ENCODE measurements around the gene KLHL5.

KLHL5 gene

GRCh38 chr4:39039108-39039507 lies 22.9 kb upstream of the KLHL5 start:
- no peak overlapping the region for H3K4me3 ChIP-seq
- H3K4me1 ChIP-seq, result peaks cover 46 to 64% (median 54%) of the 10 kb centered on the region in 10 experiments
- H3K4me2 ChIP-seq, result no peak overlapping the region
- no peaks in the 10 kb centered on the region for H3K27me3 ChIP-seq
- no peak overlapping the region for H3K9ac ChIP-seq
- H3K36me3 ChIP-seq, result no peaks in the 10 kb centered on the region
- H3K9me3 ChIP-seq (replicated peaks in 1 of 11), result no peaks in the 10 kb centered on the region
- no peak for TF ChIP-seq Cebpa-rat (IDR thresholded peaks at IDR 0.05)
- no peak overlapping the region for H3K27ac ChIP-seq
- no peaks in the 10 kb centered on the region for H4K20me1 ChIP-seq

DNA sequence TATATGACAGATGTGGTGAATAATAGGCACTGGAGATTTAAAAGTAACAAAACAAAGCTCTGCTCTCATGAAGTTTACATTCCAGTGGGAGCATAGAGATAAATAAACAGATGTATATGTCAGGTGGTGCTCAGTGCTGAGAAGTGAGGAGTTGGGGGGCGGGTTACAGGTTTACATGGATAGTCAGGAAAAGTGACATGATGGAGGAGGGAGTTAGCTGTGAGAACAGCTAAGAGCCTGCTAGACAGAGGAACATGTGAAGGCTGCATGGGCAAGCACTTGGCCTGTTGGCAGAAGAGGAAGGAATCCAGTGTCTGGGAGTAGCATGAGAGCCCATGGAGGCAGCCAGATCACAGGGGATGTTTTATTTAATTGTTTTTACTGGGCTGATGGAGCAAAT lies 19.7 kb upstream of the KLHL5 start:
- no peak for TF ChIP-seq Cebpa-rat (IDR thresholded peaks at IDR 0.05)
- Histone ChIP-seq H3K27me3 (no peaks in the 10 kb centered on the region), H3K9ac (no peak overlapping the region), H4K20me1 (peaks cover 0 to 13% (median 0%) of the 10 kb centered on the region in 11 experiments; a peak in 10 of 22 replicates), H3K4me2 (peak overlapping the region in 10 of 11 experiments; percentile 77 to 94 (median 86); a peak in 16 of 22 replicates), H3K9me3 (replicated peaks in 1 of 11) (no peaks in the 10 kb centered on the region), H3K4me1 (peaks cover 37 to 51% (median 44%) of the 10 kb centered on the region in 10 experiments), H3K4me3 (no peak overlapping the region), H3K27ac (0 out of 22 replicates have a peak overlapping the region, but pooled peaks of 1 of the 11 experiments have one; percentile 93), H3K36me3 (no peaks in the 10 kb centered on the region)

- no peak for TF ChIP-seq Cebpa-rat (IDR thresholded peaks at IDR 0.05)
- H3K4me2 ChIP-seq, result peak overlapping the region; percentile 77 to 94 (median 86)
- H3K27ac ChIP-seq, result peak overlapping the region; percentile 80 to 94 (median 87); a peak in 21 of 22 replicates
- H3K36me3 ChIP-seq, result no peaks in the 10 kb centered on the region
- peak overlapping the region; percentile 86 to 96 (median 90) for H3K9ac ChIP-seq
- peaks cover 0 to 20% (median 0%) of the 10 kb centered on the region in 11 experiments; a peak in 10 of 22 replicates for H4K20me1 ChIP-seq
- H3K9me3 ChIP-seq (replicated peaks in 1 of 11), result no peaks in the 10 kb centered on the region
- H3K4me1 ChIP-seq, result peaks cover 30 to 51% (median 42%) of the 10 kb centered on the region in 10 experiments
- peak overlapping the region; percentile 66 to 88 (median 82) for H3K4me3 ChIP-seq
- H3K27me3 ChIP-seq, result no peaks in the 10 kb centered on the region
Observed at GRCh38 chr4:39043058-39043860, 18.8 kb upstream of the KLHL5 start.

DNA sequence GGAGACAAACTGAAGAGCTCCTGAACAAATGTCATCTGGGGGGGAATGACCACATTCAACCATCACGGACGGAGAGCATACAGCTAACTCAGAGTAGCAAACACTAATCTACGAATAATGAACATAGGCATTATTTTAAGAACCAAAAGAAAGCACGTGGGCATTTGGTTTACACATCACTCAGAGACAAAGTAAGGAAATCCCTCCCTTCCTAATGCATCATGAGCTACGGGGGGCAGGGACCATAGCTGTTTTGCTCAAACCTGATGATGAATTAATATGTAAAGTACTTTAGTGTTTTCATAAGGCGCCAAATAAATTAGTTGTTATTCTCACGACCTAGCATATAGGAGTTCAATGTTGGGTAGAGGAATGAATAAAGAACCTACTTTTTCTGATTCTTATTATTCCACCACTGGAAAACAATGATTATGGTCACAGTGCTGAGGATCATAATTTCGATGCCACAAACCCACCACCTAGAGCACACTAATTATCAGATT lies 18.1 kb upstream of the KLHL5 start:
- Histone ChIP-seq H3K27me3 (no peaks in the 10 kb centered on the region), H3K9ac (peak overlapping the region; percentile 86 to 96 (median 90)), H3K36me3 (no peaks in the 10 kb centered on the region), H3K27ac (peak overlapping the region; percentile 80 to 94 (median 87)), H3K4me1 (peaks cover 27 to 52% (median 46%) of the 10 kb centered on the region in 10 experiments), H3K9me3 (replicated peaks in 1 of 11) (no peaks in the 10 kb centered on the region), H4K20me1 (peaks cover 0 to 25% (median 0%) of the 10 kb centered on the region in 11 experiments; a peak in 11 of 22 replicates), H3K4me2 (peak overlapping the region; percentile 77 to 94 (median 86)), H3K4me3 (peak overlapping the region; percentile 66 to 88 (median 82))
- TF ChIP-seq Cebpa-rat (IDR thresholded peaks at IDR 0.05), result no peak

GRCh38 chr4:39044364-39044955 lies 17.6 kb upstream of the KLHL5 start:
- Histone ChIP-seq H4K20me1 (peaks cover 0 to 31% (median 4%) of the 10 kb centered on the region in 11 experiments; a peak in 12 of 22 replicates), H3K27ac (peak overlapping the region; percentile 80 to 94 (median 87))
- no peak for TF ChIP-seq Cebpa-rat (IDR thresholded peaks at IDR 0.05)

GRCh38 chr4:39044956-39045826 lies 16.8 kb upstream of the KLHL5 start:
- Histone ChIP-seq H4K20me1 (peaks cover 0 to 35% (median 7%) of the 10 kb centered on the region in 11 experiments; a peak in 12 of 22 replicates), H3K4me2 (peak overlapping the region; percentile 69 to 91 (median 84)), H3K27me3 (no peaks in the 10 kb centered on the region), H3K4me3 (peak overlapping the region; percentile 66 to 88 (median 82)), H3K9ac (peak overlapping the region; percentile 86 to 96 (median 90)), H3K4me1 (peaks cover 27 to 52% (median 46%) of the 10 kb centered on the region in 10 experiments), H3K27ac (peak overlapping the region; percentile 80 to 94 (median 87)), H3K9me3 (replicated peaks in 1 of 11) (no peaks in the 10 kb centered on the region), H3K36me3 (no peaks in the 10 kb centered on the region)
- no peak for TF ChIP-seq Cebpa-rat (IDR thresholded peaks at IDR 0.05)

More at GRCh38 chr4:39044364-39044955, 17.6 kb upstream of the KLHL5 start:
- Histone ChIP-seq H3K9me3 (replicated peaks in 1 of 11) (no peaks in the 10 kb centered on the region), H3K4me3 (peak overlapping the region; percentile 66 to 88 (median 82)), H3K4me2 (peak overlapping the region; percentile 83 to 94 (median 89)), H3K4me1 (peaks cover 27 to 52% (median 46%) of the 10 kb centered on the region in 10 experiments), H3K36me3 (no peaks in the 10 kb centered on the region), H3K9ac (peak overlapping the region; percentile 86 to 96 (median 90)), H3K27me3 (no peaks in the 10 kb centered on the region)

- Histone ChIP-seq H3K4me2 (peak overlapping the region; percentile 69 to 91 (median 84)), H3K4me1 (peaks cover 27 to 52% (median 46%) of the 10 kb centered on the region in 10 experiments), H3K27me3 (no peaks in the 10 kb centered on the region), H4K20me1 (peaks cover 0 to 40% (median 7%) of the 10 kb centered on the region in 11 experiments; a peak in 12 of 22 replicates), H3K4me3 (peak overlapping the region; percentile 66 to 88 (median 82); a peak in 19 of 20 replicates), H3K36me3 (no peaks in the 10 kb centered on the region), H3K9me3 (replicated peaks in 1 of 11) (no peaks in the 10 kb centered on the region), H3K27ac (peak overlapping the region in 5 of 11 experiments; percentile 87 to 94 (median 93); a peak in 7 of 22 replicates), H3K9ac (peak overlapping the region; percentile 86 to 96 (median 90); a peak in 20 of 22 replicates)
- TF ChIP-seq Cebpa-rat (IDR thresholded peaks at IDR 0.05), result no peak
Observed at GRCh38 chr4:39045827-39046221, 16.2 kb upstream of the KLHL5 start.

GRCh38 chr4:39046249-39046648 lies 15.8 kb upstream of the KLHL5 start:
- Histone ChIP-seq H3K27me3 (no peaks in the 10 kb centered on the region), H3K36me3 (no peaks in the 10 kb centered on the region), H3K27ac (peak overlapping the region in 3 of 11 experiments; percentile 49 to 94 (median 93); a peak in 5 of 22 replicates), H3K4me3 (peak overlapping the region in 7 of 10 experiments; percentile 66 to 88 (median 82); a peak in 12 of 20 replicates), H3K4me2 (peak overlapping the region; percentile 69 to 91 (median 84)), H3K4me1 (peaks cover 27 to 52% (median 46%) of the 10 kb centered on the region in 10 experiments), H3K9ac (peak overlapping the region in 8 of 11 experiments; percentile 1 to 96 (median 89); a peak in 10 of 22 replicates), H3K9me3 (replicated peaks in 1 of 11) (no peaks in the 10 kb centered on the region), H4K20me1 (peaks cover 0 to 44% (median 7%) of the 10 kb centered on the region in 11 experiments; a peak in 12 of 22 replicates)
- no peak for TF ChIP-seq Cebpa-rat (IDR thresholded peaks at IDR 0.05)

All from BLaER1 treated with 17β-estradiol and CSF1 and Interleukin-3, amounts not matched to agents 10 nM and 100 nM (cell line).